ENCODE results near the gene WDR62.

Gene WDR62

DNA sequence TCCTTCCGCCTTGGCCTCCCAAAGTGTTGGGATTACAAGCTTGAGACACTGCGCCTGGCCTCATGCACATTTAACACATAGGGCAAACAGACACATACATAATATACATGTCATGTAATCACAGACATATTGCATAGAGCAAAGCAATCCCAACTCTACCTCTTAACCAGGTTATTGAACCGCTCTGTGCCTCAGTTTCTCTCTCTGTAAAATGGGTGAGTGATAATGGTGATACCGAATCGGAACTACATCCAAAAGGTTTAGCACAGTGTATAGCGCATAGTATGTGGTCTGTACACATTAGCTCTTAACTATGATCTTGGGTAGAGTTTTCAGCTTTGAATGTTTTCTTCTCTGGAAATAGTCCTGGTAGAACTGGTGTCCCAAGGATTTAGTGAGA, 89.9 kb downstream of the WDR62 start:
- no peak for DNase-seq

DNA sequence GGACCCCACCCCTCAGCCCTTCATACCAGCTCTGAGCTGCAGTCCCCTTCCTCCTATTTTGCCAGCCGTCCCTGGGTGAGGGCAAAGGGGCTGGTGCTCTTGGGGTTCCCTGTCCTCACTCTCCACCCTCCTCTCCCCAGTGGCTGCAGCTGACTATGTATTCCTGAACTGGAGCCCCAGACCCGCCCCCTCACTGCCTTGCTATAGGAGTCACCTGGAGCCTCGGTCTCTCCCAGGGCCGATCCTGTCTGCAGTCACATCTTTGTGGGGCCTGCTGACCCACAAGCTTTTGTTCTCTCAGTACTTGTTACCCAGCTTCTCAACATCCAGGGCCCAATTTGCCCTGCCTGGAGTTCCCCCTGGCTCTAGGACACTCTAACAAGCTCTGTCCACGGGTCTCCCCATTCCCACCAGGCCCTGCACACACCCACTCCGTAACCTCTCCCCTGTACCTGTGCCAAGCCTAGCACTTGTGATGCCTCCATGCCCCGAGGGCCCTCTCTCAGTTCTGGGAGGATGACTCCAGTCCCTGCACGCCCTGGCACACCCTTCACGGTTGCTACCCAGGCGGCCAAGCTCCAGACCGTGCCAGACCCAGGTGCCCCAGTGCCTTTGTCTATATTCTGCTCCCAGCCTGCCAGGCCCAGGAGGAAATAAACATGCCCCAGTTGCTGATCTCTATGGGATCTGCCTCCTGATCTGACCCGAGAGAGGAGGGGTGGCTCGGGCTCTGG, 95.1 kb downstream of the WDR62 start:
- no peak for DNase-seq

- DNase-seq, result no peak
Measured at GRCh38 chr19:36150586-36150985, 95.9 kb downstream of the WDR62 start.

- DNase-seq, result no peak
Measured at GRCh38 chr19:36151144-36152018, 96.7 kb downstream of the WDR62 start.

DNA sequence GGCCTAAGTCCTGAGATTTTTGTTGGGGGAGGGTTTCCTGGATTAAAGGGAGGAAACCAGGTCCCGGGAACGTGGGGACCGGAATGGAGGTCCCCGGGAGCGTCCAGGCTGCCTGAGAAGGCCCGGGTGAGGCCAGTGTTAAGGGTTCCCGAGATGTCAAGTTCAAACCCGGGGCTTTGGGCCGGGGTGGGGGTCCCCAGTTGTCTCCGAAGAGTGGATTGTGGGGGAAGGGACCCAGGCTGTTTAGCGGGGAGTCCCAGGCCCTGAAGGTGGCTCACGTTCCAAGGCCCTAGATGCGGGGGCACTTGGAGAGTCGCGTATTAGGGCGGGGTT, 97.3 kb downstream of the WDR62 start:
- no peak for DNase-seq

- no peak for DNase-seq
Measured at GRCh38 chr19:36152352-36153091, 97.8 kb downstream of the WDR62 start, which contains the start of gene COX7A1. TSS of gene COX7A1 (minus strand) at chr19:36152447. CDS start at chr19:36152407, 40 bp downstream.

DNA sequence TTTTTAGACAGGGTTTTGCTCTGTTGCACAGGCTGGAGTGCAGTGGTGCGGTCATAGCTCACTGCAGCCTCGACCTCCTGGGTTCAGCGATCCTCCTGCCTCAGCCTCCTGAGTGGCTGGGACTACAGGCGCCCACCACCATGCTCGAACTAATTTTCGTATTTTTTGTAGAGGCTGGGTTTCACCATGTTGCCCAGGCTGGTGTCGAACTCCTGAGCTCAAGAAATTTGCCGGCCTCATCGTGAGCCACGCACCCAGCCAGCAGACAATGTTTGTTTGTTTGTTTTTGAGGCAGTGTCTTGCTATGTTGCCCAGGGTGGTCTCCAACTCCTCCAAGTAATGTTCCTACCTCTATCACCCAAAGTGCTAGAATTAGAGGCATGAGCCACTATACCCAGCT, 98.4 kb downstream of the WDR62 start:
- DNase-seq, result no peak

All from activated CD4-positive, CD25-positive, alpha-beta regulatory T cell (primary cell).